Calu3 (cell line): ENCODE measurements around the gene NHEJ1. TPM values are rescaled to one million over a fixed set of nuclear protein-coding genes. Genes with fewer than 3 reads are reported as not detected.

ENCODE experiments used
- BruUV-seq: library from RNA; stranded (reverse); fragments of 400-500 nt; replicated peaks from 2 replicates; lab custom pipeline; 2021; lab: Mats Ljungman, UMichigan
- CTCF ChIA-PET: fragments of 300-600 bp; sonication (Branson Sonifier 250); formaldehyde crosslinking; loops from one replicate; lab custom pipeline; 2022; ENCODE audit warnings: antibody characterized with exemption; lab: Charles Lee
- DNase-seq: peaks from one replicate; pipeline ENCODE4 v3.0.0; 2022
- H3K27ac Mint-ChIP-seq: one replicate; pipeline ENCODE4 v1.8.0; 2022; ENCODE audit warnings: mixed read lengths; ENCODE audit not compliant: unreplicated experiment
- H3K27me3 Mint-ChIP-seq: one replicate; pipeline ENCODE4 v1.8.0; 2022; ENCODE audit warnings: mixed read lengths; ENCODE audit not compliant: unreplicated experiment
- H3K36me3 Mint-ChIP-seq: one replicate; pipeline ENCODE4 v1.8.0; 2022; ENCODE audit warnings: mild to moderate bottlenecking, moderate library complexity, mixed read lengths; ENCODE audit not compliant: insufficient read depth, unreplicated experiment
- H3K4me1 Mint-ChIP-seq: one replicate; pipeline ENCODE4 v1.8.0; 2022; ENCODE audit warnings: mild to moderate bottlenecking, low read depth, mixed read lengths; ENCODE audit not compliant: unreplicated experiment
- H3K4me3 Mint-ChIP-seq: one replicate; pipeline ENCODE4 v1.8.0; 2022; ENCODE audit warnings: mild to moderate bottlenecking, low read depth, moderate library complexity, mixed read lengths; ENCODE audit not compliant: unreplicated experiment
- H3K9me3 Mint-ChIP-seq: one replicate; pipeline ENCODE4 v1.8.0; 2022; ENCODE audit warnings: low read depth, mixed read lengths; ENCODE audit not compliant: unreplicated experiment
- intact Hi-C: fragments of 100-400 bp; cut with micrococcal nuclease; formaldehyde crosslinking; loops from one replicate; pipeline ENCODE4 v1.10.0; 2022; ENCODE audit not compliant: unreplicated experiment
- total RNA-seq: library from RNA; stranded (reverse); gene quantifications from 2 replicates; pipeline ENCODE4 v1.2.3, GENCODE V29; 2022
- TF ChIP-seq, protein P1 (sequence below): fragments of 200-600 bp; IDR thresholded peaks from one replicate; pipeline ENCODE4 v1.8.0; 2022; ENCODE audit warnings: antibody characterized with exemption; ENCODE audit not compliant: unreplicated experiment

The NHEJ1 gene
- total RNA-seq, 1 experiment from 2014 or later = 12.4 TPM

DNA sequence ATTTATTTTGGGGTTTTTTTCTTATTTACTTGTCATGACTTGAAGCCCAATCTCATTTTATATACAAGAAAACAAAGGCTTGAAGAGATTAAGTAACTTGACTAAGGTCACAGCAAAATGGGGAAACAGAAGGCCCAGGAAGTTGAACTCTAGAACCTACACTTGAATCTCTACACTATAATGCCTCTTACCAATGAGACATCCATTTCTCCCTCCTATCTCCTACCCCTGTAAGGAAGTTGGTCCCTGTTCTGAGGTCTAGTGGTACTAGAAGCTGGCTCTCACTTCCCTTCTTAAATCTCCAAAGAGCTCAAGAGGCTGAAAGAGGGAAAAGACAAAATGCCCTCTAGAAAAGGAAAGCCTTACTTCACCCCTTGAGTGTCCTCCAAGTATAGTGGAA, 74.4 kb downstream of the NHEJ1 start:
- CTCF ChIA-PET = interaction anchor here (0.6 kb wide), 1 partner anchor 15 kb away, joined by 3 read pairs; no protein-coding TSS in a partner anchor
- no peak overlapping the region for H3K4me3 Mint-ChIP-seq
- H3K4me1 Mint-ChIP-seq = peaks cover 24% of the 10 kb centered on the region
- H3K9me3 Mint-ChIP-seq = peaks cover 3% of the 10 kb centered on the region
- no peak for DNase-seq
- no peaks in the 10 kb centered on the region for H3K27me3 Mint-ChIP-seq
- no peak overlapping the region for H3K27ac Mint-ChIP-seq
- TF ChIP-seq, protein P1, sequence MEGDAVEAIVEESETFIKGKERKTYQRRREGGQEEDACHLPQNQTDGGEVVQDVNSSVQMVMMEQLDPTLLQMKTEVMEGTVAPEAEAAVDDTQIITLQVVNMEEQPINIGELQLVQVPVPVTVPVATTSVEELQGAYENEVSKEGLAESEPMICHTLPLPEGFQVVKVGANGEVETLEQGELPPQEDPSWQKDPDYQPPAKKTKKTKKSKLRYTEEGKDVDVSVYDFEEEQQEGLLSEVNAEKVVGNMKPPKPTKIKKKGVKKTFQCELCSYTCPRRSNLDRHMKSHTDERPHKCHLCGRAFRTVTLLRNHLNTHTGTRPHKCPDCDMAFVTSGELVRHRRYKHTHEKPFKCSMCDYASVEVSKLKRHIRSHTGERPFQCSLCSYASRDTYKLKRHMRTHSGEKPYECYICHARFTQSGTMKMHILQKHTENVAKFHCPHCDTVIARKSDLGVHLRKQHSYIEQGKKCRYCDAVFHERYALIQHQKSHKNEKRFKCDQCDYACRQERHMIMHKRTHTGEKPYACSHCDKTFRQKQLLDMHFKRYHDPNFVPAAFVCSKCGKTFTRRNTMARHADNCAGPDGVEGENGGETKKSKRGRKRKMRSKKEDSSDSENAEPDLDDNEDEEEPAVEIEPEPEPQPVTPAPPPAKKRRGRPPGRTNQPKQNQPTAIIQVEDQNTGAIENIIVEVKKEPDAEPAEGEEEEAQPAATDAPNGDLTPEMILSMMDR = no peak
- H3K36me3 Mint-ChIP-seq = no peaks in the 10 kb centered on the region
- intact Hi-C loops = no loop called here
- BruUV-seq = no TSS peak

DNA sequence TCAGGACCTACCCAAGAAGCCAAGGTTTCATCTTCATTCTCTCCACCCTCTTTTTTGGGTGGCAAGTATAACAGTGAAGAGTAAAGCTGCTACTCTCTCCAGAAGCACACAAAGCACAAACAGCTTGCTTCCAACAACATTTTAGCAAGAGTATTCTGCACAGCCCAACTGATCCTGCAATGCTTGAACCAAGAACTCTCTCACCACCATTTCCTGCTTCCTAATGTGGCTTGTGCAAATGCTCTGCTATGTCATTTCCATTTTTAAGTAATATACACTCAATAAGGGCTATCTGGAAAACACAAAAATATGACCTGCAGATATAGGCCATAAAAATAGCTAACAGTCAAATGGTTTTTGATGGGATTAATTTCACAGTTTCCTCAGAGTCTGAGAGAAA, 75.8 kb downstream of the NHEJ1 start:
- CTCF ChIA-PET = no interaction called here
- intact Hi-C loops = no loop called here
- Mint-ChIP-seq H3K4me3 (no peak overlapping the region), H3K36me3 (no peaks in the 10 kb centered on the region), H3K27ac (no peak overlapping the region), H3K27me3 (no peaks in the 10 kb centered on the region), H3K9me3 (no peaks in the 10 kb centered on the region), H3K4me1 (peaks cover 20% of the 10 kb centered on the region)
- no peak for DNase-seq
- BruUV-seq = no TSS peak
- TF ChIP-seq, protein P1 = no peak

DNA sequence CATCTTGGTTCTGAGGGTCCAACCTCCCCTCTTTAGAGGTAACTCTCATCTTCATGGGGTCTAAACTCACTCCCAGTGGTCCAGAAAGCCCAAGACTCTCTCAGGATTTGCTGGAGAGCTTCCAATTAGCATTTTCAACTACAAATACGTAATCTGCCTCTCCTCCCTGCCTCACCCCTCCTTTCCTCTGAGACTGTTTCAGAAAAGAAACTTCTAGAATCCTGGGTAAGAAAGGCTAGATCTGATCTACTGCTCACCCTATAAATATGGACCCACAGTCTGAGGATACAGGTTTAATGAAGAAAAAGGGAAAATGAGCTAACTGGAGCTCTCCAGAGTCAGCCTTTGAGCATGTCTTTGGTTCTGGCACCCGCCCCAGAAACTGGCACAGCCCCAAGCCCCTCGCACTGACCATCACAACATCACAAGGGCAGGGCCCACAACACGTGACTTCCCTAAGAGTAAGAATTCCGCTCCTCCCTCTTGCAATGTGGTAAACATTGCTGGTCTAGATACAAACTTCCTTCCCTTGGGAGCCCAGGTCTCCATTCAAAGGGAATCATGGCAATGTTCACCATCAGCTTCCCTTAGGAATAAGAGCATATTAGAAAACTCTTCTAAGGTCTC, 78.2 kb downstream of the NHEJ1 start:
- CTCF ChIA-PET = interaction anchor here (1.0 to 2.4 kb wide), 3 partner anchors 21 to 52 kb away, joined by 3 to 16 read pairs (median 7); no protein-coding TSS in a partner anchor
- no peak overlapping the region for H3K27ac Mint-ChIP-seq
- no peak overlapping the region for H3K4me3 Mint-ChIP-seq
- H3K9me3 Mint-ChIP-seq = no peaks in the 10 kb centered on the region
- no peaks in the 10 kb centered on the region for H3K36me3 Mint-ChIP-seq
- H3K4me1 Mint-ChIP-seq = peaks cover 21% of the 10 kb centered on the region
- BruUV-seq = no TSS peak
- DNase-seq = no peak
- intact Hi-C loops = no loop called here
- no peaks in the 10 kb centered on the region for H3K27me3 Mint-ChIP-seq
- TF ChIP-seq, protein P1 = no peak

DNA sequence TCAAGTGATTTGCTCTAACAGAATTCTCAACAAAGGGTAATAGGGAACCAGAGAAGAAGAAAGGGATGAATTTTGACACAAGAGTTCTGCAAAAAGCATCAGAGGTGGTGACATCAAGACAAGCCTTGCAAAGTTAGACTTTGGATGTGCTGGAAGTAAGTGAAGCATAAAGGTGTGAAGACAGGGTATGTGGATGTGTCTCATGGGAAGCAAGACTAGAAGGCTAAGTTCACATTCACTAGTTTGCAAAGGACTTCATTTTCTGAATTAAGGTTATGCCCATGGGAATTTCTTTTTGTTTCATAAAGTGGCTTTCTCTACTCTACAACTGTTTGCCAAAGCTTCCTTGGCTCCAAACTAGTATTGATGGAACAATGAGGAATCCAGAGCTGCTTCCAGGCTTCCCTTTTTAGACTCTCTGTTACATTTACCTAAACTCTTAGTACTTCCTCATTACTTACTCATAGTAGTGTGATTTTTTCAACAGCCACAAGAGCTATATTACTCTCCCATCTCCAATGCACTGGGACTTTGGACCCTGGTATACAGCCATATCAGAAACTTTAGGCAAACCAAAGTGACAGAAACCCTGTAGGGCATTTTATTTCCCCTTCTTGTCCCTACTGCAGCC, 78.8 kb downstream of the NHEJ1 start:
- DNase-seq = no peak
- Mint-ChIP-seq H3K9me3 (no peaks in the 10 kb centered on the region), H3K4me1 (peaks cover 27% of the 10 kb centered on the region), H3K36me3 (no peaks in the 10 kb centered on the region), H3K4me3 (no peak overlapping the region), H3K27ac (no peak overlapping the region), H3K27me3 (no peaks in the 10 kb centered on the region)
- TF ChIP-seq, protein P1 = no peak
- no TSS peak for BruUV-seq
- intact Hi-C loops = no loop called here
- CTCF ChIA-PET = interaction anchor here (1.0 to 2.4 kb wide), 3 partner anchors 22 to 52 kb away, joined by 3 to 16 read pairs (median 7); no protein-coding TSS in a partner anchor
